ENCODE measurements around the gene SFTA2. TPM values are rescaled to one million over a fixed set of nuclear protein-coding genes. Genes with fewer than 3 reads are reported as not detected.

Gene SFTA2
- total RNA-seq, 1 experiment from 2014 or later, result not detected

- Histone ChIP-seq H4K20me1 (ENCODE audit: control insufficient read depth, insufficient read depth, insufficient read length) (no peaks in the 10 kb centered on the region), H2BK120ac (ENCODE audit: low read depth, low read length, poor library complexity, severe bottlenecking) (no peak overlapping the region), H2BK12ac (ENCODE audit: insufficient read length, low read depth, low read length) (no peak overlapping the region), H2BK20ac (ENCODE audit: low read depth, low read length, poor library complexity, severe bottlenecking) (no peak overlapping the region), H3K56ac (ENCODE audit: insufficient read length, low read depth, low read length) (no peak overlapping the region), H3K9ac (ENCODE audit: extremely low read depth, insufficient read length, low read length) (peak overlapping the region; percentile 68), H4K8ac (replicated peaks; ENCODE audit: insufficient read length, low read depth, low read length) (no peak overlapping the region), H3K14ac (ENCODE audit: insufficient read depth, low read length) (peak overlapping the region; percentile 45), H3K23me2 (ENCODE audit: insufficient read length, low read depth, low read length, poor library complexity, severe bottlenecking) (peaks cover 37% of the 10 kb centered on the region), H3K79me1 (ENCODE audit: insufficient read depth, low read depth, low read length, poor library complexity, severe bottlenecking) (no peaks in the 10 kb centered on the region), H4K5ac (ENCODE audit: insufficient read length, low read depth, low read length) (no peak overlapping the region), H3T11ph (ENCODE audit: low read length) (no peak overlapping the region), H2BK5ac (ENCODE audit: insufficient read length, low read length) (peak overlapping the region; percentile 24), H3K27me3 (ENCODE audit: insufficient read depth, low read length) (no peaks in the 10 kb centered on the region), H3K23ac (ENCODE audit: insufficient read length, low read depth, low read length) (no peak overlapping the region), H3K4ac (ENCODE audit: low read depth, low read length) (no peak overlapping the region), H3K4me2 (ENCODE audit: insufficient read depth, insufficient read length, low read length) (peak overlapping the region; percentile 95), H3K18ac (ENCODE audit: insufficient read length, low read depth, low read length) (peak overlapping the region; percentile 39), H2AK5ac (ENCODE audit: insufficient read length, low read length) (no peak overlapping the region), H4K91ac (ENCODE audit: insufficient read length, low read depth, low read length) (no peak overlapping the region), H2BK15ac (ENCODE audit: low read depth, low read length) (no peak overlapping the region), H2AFZ (ENCODE audit: low read length) (no peak overlapping the region), H3K79me2 (ENCODE audit: insufficient read depth, low read length) (peaks cover 16% of the 10 kb centered on the region; the same call in 1 of the 2 replicates), H3K9me3 (ENCODE audit: control insufficient read depth, low read depth, low read length) (no peaks in the 10 kb centered on the region), H3K4me1 (ENCODE audit: insufficient read depth, low read length) (peaks cover 7% of the 10 kb centered on the region; the same call in 1 of the 2 replicates), H3K27ac (ENCODE audit: insufficient read length, low read depth, low read length) (no peak overlapping the region)
- Mint-ChIP-seq H3K4me3 (peak overlapping the region; percentile 72 to 92), H3K27ac (peak overlapping the region; percentile 94 to 97 (median 96)), H3K27me3 (ENCODE audit: low read depth) (no peaks in the 10 kb centered on the region; the same call in 1 of the 2 replicates), H3K36me3 (ENCODE audit: insufficient read depth in 1 of 3, low read depth in 3 of 3) (peaks cover 2 to 15% (median 4%) of the 10 kb centered on the region in 3 experiments; a peak in 6 of 7 replicates), H3K4me1 (peaks cover 74 to 76% of the 10 kb centered on the region in 2 experiments), H3K9me3 (peaks cover 0 to 2% of the 10 kb centered on the region in 2 experiments; a peak in 1 of 5 replicates)
- TF ChIP-seq CTCF (conservative IDR thresholded peaks at IDR 0.05), result no peak
- no CpG with 5 or more reads among the region's 15 CpGs for WGBS (ENCODE audit: extremely low coverage, insufficient read length, low lambda C conversion rate)
- DNase-seq, result peak; percentile 94
Measured at GRCh38 chr6:30882759-30883684, 48.9 kb downstream of the SFTA2 start.

Measured in H9 (cell line).